HepG2 (cell line): Measurements from ENCODE around the gene LRBA. TPM values are rescaled to one million over a fixed set of nuclear protein-coding genes. Genes with fewer than 3 reads are reported as not detected.

Experiments
- CEBPG ChIP-seq: IDR thresholded peaks from 2 replicates; pipeline ENCODE4 v1.6.1; 2016
- E2F5 ChIP-seq: sonication (generic); formaldehyde crosslinking; conservative IDR thresholded peaks from 2 replicates; pipeline ENCODE4 v1.4.0; 2020; ENCODE audit warnings: missing genetic modification reagents
- FLYWCH1 ChIP-seq: sonication (generic); formaldehyde crosslinking; IDR thresholded peaks from 2 replicates; pipeline ENCODE4 v1.8.1; 2023; ENCODE audit warnings: mild to moderate bottlenecking, missing genetic modification reagents
- KDM3A ChIP-seq: IDR thresholded peaks from 2 replicates; pipeline ENCODE4 v1.6.1; 2018; ENCODE audit warnings: low read depth, missing compliant biosample characterization
- KDM5B ChIP-seq: sonication (generic); formaldehyde crosslinking; IDR thresholded peaks from 2 replicates; pipeline ENCODE4 v1.4.0; 2020; ENCODE audit warnings: missing genetic modification reagents, mild to moderate bottlenecking, borderline replicate concordance
- MLLT10 ChIP-seq: sonication (generic); formaldehyde crosslinking; IDR thresholded peaks from 2 replicates; pipeline ENCODE4 v1.4.0; 2020; ENCODE audit warnings: missing genetic modification reagents
- PCBP1 ChIP-seq: fragments of 200-400 bp; formaldehyde crosslinking; IDR thresholded peaks from 2 replicates; pipeline ENCODE4 v1.6.1; 2017; ENCODE audit warnings: mild to moderate bottlenecking, low read depth, low read length, borderline replicate concordance
- PHF5A ChIP-seq: IDR thresholded peaks from one replicate; pipeline ENCODE4 v1.6.1; 2018; ENCODE audit warnings: low read depth, missing genetic modification reagents; ENCODE audit not compliant: unreplicated experiment
- PRDM15 ChIP-seq: sonication (generic); formaldehyde crosslinking; IDR thresholded peaks from 2 replicates; pipeline ENCODE4 v1.4.0; 2020; ENCODE audit warnings: missing genetic modification reagents
- RELA ChIP-seq: sonication (generic); formaldehyde crosslinking; IDR thresholded peaks from 2 replicates; pipeline ENCODE4 v1.4.0; 2020; ENCODE audit warnings: missing genetic modification reagents
- SRSF4 ChIP-seq: fragments of 200-400 bp; formaldehyde crosslinking; IDR thresholded peaks from one replicate; pipeline ENCODE4 v1.6.1; 2018; ENCODE audit warnings: mild to moderate bottlenecking, low read depth, low read length, moderate library complexity; ENCODE audit not compliant: poor library complexity, severe bottlenecking
- ZFX ChIP-seq: sonication (generic); formaldehyde crosslinking; IDR thresholded peaks from 2 replicates; pipeline ENCODE4 v1.4.0; 2020; ENCODE audit warnings: mild to moderate bottlenecking, low read depth, missing genetic modification reagents, moderate library complexity
- ZNF235 ChIP-seq: sonication (generic); formaldehyde crosslinking; IDR thresholded peaks from 2 replicates; pipeline ENCODE4 v1.8.1; 2023; ENCODE audit warnings: mild to moderate bottlenecking, missing genetic modification reagents, borderline replicate concordance
- ZNF331 ChIP-seq: sonication (generic); formaldehyde crosslinking; IDR thresholded peaks from 2 replicates; pipeline ENCODE4 v1.4.0; 2020; ENCODE audit warnings: missing genetic modification reagents
- ZNF510 ChIP-seq: sonication (generic); formaldehyde crosslinking; IDR thresholded peaks from 2 replicates; pipeline ENCODE4 v1.4.0; 2020; ENCODE audit warnings: low read depth, mild to moderate bottlenecking, missing genetic modification reagents
- ZNF792 ChIP-seq: IDR thresholded peaks from 2 replicates; pipeline ENCODE4 v1.6.1; 2016
- ZNF878 ChIP-seq: sonication (generic); formaldehyde crosslinking; IDR thresholded peaks from 2 replicates; pipeline ENCODE4 v1.8.1; 2023; ENCODE audit warnings: mild to moderate bottlenecking, missing genetic modification reagents, moderate library complexity
- polyA plus RNA-seq, 8 experiments: library from polyadenylated mRNA; depleted of rRNA in 3 of 8; stranded (reverse) in 7 of 8; unstranded in 1 of 8; fragments of >200 nt; fragmentation: Illumina TruSeq in 4 of 8; extraction: Trizol in 4 of 8; gene quantifications; 2 replicates each; pipeline versions ENCODE4 v1.2.1 to v1.2.3, GENCODE V29; 2011 to 2016; ENCODE audit warnings: low read depth in 4 of 8, missing spikeins in 1 of 8, mixed read lengths in 1 of 8; ENCODE audit not compliant: insufficient read depth in 1 of 8
- total RNA-seq, 5 experiments: library from RNA; depleted of rRNA; stranded (reverse); fragments of >200 nt; fragmentation: Illumina TruSeq; extraction: Trizol; gene quantifications; 2 replicates each; pipeline ENCODE4 v1.2.3, GENCODE V29; 2016; ENCODE audit warnings: low read depth in 1 of 5
- TF ChIP-seq, protein P1 (sequence below): sonication (generic); formaldehyde crosslinking; IDR thresholded peaks from 2 replicates; pipeline ENCODE4 v1.4.0; 2020; ENCODE audit warnings: missing genetic modification reagents, borderline replicate concordance

Gene LRBA
- total and polyA plus RNA-seq, 2 of the 13 experiments (the other 11 are each of a cell fraction or from before 2014, with no cell fraction given) = 21.0 to 37.2 TPM

- TF ChIP-seq FLYWCH1 (CRISPR knock-in tag) (no peak), E2F5 (no peak), PRDM15 (no peak), ZNF510 (no peak), ZNF878 (CRISPR knock-in tag) (0 out of 2 replicates have a peak, but pooled peaks have one; percentile 22), ZFX (CRISPR knock-in tag) (no peak), SRSF4 (no peak), KDM3A (CRISPR knock-in tag) (no peak), RELA (CRISPR knock-in tag) (no peak), CEBPG (CRISPR knock-in tag) (peak; percentile 65), ZNF792 (0 out of 2 replicates have a peak, but pooled peaks have one; percentile 20), ZNF331 (CRISPR knock-in tag) (0 out of 2 replicates have a peak, but pooled peaks have one; percentile 47), KDM5B (CRISPR knock-in tag) (no peak), MLLT10 (CRISPR knock-in tag) (no peak), ZNF235 (no peak), PHF5A (CRISPR knock-in tag) (no peak), PCBP1 (no peak)
- TF ChIP-seq, protein P1, sequence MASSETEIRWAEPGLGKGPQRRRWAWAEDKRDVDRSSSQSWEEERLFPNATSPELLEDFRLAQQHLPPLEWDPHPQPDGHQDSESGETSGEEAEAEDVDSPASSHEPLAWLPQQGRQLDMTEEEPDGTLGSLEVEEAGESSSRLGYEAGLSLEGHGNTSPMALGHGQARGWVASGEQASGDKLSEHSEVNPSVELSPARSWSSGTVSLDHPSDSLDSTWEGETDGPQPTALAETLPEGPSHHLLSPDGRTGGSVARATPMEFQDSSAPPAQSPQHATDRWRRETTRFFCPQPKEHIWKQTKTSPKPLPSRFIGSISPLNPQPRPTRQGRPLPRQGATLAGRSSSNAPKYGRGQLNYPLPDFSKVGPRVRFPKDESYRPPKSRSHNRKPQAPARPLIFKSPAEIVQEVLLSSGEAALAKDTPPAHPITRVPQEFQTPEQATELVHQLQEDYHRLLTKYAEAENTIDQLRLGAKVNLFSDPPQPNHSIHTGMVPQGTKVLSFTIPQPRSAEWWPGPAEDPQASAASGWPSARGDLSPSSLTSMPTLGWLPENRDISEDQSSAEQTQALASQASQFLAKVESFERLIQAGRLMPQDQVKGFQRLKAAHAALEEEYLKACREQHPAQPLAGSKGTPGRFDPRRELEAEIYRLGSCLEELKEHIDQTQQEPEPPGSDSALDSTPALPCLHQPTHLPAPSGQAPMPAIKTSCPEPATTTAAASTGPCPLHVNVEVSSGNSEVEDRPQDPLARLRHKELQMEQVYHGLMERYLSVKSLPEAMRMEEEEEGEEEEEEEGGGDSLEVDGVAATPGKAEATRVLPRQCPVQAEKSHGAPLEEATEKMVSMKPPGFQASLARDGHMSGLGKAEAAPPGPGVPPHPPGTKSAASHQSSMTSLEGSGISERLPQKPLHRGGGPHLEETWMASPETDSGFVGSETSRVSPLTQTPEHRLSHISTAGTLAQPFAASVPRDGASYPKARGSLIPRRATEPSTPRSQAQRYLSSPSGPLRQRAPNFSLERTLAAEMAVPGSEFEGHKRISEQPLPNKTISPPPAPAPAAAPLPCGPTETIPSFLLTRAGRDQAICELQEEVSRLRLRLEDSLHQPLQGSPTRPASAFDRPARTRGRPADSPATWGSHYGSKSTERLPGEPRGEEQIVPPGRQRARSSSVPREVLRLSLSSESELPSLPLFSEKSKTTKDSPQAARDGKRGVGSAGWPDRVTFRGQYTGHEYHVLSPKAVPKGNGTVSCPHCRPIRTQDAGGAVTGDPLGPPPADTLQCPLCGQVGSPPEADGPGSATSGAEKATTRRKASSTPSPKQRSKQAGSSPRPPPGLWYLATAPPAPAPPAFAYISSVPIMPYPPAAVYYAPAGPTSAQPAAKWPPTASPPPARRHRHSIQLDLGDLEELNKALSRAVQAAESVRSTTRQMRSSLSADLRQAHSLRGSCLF (CRISPR knock-in tag) = no peak
Measured at GRCh38 chr4:150714462-150715438, 300.3 kb downstream of the LRBA start (continued).
